NCI-H187 treated with DMSO at 0.1 percent for 48 hours (cell line): ENCODE results near the gene UBR3.
"Not testable (repeated sequence)": the region's sequence is repeated elsewhere in the genome, so short reads cannot be mapped to it uniquely, and the experiment has no call there.

ENCODE experiments used
- DNase-seq: peaks from one replicate; lab custom pipeline; 2025; lab: John Stamatoyannopoulos, UW

The UBR3 gene

DNA sequence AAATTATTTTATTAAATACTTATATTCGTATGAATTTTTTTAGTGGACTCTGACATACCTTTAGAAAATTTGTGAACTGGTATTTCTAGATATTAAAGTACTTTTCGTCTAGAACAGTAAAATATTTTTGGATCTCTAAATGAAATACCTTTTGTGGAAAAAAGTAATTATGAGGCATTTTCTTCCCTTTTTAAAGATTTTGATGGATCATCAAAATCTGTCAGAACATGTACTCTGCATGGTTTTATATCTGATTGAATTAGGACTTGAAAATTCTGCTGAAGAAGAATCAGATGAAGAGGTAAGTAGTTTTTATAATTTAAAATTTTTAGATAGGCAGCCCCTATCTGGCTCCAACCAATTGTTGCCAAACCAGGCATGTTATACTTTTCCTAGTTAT is 118.8 kb downstream of the UBR3 start:
- DNase-seq: no peak

DNA sequence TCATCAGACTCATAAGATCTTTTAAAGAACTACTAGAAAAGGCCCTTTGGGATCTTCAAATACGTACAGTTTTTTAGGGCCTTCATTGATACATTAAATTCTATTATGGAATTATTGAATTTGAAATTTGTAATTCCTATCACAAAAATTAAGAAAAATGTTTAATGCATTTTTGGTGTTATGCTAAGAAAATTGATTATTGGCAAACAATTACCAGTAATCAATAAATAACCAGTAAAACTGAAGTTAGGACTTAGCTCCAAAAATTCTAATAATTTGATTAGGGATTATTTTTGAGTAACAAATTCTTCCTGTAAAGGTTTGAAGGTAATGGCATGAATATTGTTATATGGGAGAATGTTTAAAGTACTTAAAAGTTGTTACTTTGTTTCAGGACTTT is 119.3 kb downstream of the UBR3 start:
- DNase-seq: no peak

DNA sequence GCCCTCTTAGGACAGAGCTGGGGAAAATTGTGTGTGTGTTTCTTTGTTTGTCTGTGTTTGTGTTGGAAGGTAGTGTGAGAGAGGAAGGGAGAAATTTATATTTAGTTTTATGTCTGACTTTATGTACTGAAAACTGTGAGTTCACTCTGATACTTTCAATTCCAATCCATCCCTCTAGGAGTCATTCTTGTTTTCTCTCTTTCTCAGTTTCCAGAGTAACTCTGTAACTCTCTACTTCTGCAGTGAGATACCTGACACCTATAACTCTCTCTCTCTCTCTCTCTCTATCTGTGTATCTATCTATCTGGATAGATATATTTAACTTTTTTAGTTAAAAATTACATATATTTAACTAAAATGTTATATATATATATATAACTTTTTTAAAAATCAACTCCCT is 128.7 kb downstream of the UBR3 start:
- no peak for DNase-seq

DNA sequence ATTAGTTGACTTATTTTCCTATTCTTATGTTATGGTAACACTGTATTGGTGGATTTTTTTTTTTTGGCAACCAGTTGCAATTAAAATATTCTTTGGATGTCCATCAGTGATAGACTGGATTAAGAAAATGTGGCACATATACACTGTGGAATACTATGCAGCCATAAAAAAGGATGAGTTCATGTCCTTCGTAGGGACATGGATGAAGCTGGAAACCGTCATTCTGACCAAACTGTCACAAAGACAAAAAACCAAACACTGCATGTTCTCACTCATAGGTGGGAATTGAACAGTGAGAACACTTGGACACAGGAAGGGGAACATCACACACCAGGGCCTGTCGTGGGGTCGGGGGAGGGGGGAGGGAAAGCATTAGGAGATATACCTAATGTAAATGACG is 130.0 kb downstream of the UBR3 start:
- DNase-seq: not testable (repeated sequence)

DNA sequence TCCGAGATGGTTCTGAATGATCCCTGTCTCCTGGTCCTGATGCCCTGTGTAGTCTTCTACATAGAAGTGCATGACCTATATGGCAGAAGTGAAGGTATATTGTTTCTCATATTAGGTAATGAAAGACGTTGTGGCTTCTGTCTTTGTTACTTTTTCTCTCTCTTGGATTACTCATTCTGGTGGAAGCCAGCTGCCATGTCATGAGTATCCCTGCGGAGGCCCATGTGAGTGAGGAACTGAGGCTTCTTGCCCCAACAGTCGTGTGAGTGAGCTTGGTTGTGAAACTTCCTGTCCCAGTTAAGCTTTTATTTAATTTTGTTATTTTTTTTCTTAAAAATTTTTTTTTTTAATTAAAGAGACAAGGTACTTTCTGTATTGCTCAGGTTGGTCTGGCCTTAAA is 134.7 kb downstream of the UBR3 start:
- DNase-seq: no peak

DNA sequence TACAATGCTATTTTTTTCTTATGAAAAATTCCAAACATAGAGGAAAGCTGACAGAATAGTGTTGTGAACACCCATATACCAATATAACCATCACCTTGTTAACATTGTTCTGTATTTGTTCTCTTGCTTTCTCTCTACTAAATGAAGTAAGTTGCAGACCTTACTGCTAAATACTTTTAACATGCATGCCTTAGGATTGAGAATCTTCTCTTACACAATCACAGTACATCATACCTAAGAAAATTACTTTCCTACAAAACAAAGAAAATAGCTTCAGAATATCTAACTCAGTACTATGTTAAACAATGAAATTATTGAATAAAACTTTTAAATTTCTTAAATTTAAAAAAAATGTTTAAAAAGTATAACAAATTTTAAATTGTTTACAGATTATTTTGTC is 136.5 kb downstream of the UBR3 start:
- DNase-seq: no peak

DNA sequence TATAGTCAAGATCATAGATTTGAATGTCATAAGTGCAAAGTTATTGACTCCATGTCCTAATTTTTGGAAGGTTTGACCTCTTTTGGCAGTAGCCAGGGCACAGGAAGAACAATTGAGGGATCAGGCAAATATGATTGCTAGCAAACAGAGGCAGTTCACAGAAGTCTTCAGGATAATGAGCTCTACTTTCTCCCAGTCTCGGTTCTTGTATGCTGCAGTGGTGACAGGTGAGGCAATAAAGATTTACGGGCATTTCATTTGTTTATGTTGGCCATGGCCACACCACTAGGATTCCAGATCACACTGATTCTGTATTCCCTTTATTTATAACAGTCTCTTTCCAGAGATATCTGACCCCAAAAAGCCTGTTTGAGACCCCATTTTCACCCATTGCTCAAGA is 137.5 kb downstream of the UBR3 start:
- DNase-seq: no peak

DNA sequence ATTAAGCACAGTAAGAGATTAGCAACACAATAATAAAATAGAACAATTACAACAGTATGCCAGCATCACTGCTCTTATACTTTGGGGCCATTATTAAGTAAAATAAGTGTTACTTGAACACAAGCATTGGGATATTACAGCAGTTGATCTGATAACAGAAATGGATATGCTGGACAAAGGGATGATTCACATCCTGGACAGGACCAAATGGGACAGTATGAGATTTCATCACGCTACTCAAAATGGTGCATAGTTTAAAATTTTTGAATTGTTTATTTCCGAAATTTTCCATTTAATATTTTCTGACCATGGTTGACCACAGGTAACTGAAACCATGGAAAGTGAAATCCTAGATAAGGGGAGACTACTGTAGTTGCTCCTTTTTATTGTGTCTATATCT is 138.2 kb downstream of the UBR3 start:
- DNase-seq: no peak

DNA sequence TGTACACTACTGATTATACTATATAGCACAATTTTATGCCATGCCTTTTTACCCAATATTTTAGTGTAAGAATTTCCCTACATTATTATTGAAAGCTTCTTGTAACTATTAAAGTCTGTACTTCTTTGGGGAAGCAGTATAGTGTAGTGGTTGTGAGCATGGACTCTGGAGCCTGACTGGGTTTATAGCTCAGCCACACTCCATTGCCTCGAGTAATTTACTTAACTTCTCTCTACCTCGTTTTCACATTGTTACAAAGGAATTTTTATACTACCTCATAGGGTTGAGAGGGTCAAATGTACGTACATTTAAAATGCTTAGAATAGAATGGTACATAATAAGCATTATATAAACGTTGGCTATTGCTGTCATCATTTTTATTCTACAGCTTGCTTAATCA is 139.2 kb downstream of the UBR3 start:
- no peak for DNase-seq

DNA sequence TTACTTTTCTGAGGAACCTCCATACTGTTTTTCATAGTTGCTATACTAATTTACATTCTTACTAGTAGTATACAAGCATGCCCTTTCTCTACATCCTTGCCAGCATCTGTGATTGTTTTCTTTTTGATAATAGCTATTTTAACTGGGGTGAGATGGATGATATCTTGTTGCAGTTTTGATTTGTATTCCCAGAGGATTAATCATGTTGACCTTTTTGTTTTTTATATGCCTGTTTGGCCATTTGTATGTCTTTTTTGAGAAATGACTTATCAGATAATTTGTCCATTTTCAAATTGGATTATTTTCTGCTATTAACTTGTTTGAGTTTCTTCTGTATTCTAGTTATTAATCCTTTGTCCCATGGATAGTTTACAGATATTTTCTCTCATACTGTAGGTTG is 141.5 kb downstream of the UBR3 start:
- no peak for DNase-seq

DNA sequence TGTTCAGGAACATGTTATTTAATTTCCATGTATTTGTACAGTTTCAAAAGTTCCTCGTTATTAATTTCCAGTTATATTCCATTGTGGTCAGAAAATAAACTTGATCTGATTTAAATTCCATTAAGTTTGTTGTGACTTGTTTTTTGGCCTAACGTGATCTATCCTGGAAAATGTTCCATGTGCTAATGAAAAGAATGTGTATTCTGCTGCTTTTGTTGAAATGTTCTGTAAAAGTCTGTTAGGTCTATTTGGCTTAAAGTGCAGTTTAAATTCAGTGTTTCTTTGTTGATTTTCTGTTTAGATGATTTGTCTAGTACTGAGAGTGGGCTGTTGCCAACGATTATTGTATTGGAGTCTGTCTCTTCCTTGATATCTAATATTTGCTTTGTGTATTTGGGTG is 148.0 kb downstream of the UBR3 start:
- no peak for DNase-seq

DNA sequence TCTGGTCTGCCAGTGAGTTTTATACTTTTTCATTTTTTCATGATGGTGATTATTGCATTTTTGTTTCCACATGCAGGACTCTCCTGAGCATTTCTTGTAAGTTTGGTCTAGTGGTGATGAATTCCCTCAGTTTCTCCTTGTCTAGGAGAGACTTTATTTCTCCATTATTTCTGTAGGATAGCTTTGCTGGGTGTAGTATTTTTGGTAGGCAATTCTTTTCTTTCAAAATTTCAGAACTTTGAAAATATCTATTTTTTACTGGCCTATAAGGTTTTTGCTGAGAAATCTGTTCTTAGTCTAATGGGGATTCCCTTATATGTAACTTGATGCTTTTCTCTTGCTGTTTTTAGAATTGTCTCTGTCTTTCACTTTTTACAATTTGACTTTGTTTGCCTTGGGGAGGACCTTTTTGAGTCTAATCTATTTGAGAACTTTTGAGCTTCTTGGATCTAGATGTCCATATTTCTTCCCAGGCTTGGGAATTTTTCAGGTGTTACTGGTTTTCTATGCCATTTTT is 149.1 kb downstream of the UBR3 start:
- DNase-seq: no peak

DNA sequence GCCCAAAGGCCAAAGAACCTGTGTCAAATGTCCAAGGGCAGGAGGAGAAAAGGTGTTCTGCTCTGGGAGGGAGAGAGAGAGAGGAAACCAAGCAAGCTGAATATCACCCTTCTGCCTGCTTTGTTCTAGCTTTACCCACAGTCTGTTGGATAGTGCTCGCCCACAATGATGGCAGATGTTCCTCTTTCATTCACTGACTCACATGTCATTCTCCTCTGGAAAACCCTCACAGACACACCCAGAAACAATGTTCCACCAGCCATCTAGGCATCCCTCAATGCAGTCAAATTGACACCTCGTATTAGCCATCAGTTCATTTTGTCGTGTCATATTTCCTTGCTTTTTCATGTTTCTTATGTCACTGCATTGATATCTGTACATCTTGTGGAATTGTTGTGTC is 150.3 kb downstream of the UBR3 start:
- DNase-seq: no peak

DNA sequence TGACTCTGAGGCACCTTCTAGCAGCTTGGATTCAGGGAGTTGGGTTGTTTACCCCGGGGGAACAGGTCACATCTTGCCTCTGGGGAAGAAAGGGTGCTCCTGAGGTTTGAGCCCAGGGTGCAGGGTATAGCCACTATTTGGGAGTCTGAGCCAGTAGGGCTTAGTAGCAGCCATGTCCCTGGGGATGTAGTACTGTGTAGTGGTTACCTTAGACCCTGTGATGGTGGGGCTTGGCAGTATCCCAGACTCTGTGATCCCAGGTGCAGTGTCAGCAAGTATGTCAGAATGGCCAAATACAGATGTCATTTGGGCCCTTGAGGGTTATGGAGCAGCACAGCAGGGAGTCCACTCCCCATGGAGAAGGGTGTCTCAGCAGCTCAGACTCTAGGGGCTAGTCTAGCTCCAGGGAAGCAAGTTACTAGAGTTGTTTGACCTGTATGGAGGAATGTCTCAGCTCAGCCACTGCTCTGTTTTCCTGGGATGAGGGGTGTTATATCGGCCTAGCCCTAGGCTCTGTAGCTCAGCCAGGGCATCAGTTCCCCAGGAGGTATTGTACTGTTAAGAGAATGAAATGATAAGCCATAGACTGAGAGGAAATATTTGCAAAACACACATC is 151.3 kb downstream of the UBR3 start:
- no peak for DNase-seq

DNA sequence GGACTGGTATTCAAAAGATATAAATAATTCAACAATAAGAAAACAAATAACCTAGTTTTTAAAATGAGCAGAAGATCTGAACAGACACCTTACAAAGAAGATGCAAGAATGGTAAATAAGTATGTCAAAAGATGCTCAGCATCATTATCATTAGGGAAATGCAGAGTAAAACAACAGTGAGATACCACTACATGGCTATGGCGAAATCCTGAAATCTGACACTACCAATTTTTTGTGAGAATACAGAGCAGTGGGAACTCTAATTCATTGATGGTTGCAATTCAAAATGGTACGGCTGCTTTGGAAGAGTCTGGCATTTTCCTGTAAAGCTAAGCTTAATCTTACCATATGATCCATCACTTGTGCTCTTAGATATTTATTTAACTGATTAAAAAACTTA is 151.8 kb downstream of the UBR3 start:
- DNase-seq: no peak

DNA sequence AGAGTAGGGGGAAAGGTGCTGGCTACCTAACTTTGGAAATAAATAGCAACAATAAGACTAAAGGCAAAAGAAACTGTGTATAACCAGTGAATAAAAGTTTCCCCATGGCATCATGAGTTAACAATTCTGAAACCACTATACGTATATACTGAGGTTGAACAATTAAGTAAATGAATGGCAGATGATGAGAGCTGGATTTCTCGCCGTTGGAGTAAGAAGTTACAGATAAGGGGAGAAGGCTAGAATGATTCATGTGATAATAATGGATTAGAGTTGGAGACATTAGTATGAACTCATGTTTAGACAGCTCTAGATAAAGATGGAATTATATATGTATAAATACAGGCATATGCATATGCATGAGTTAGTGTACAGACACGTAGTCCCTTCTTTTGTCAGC is 152.7 kb downstream of the UBR3 start:
- no peak for DNase-seq

DNA sequence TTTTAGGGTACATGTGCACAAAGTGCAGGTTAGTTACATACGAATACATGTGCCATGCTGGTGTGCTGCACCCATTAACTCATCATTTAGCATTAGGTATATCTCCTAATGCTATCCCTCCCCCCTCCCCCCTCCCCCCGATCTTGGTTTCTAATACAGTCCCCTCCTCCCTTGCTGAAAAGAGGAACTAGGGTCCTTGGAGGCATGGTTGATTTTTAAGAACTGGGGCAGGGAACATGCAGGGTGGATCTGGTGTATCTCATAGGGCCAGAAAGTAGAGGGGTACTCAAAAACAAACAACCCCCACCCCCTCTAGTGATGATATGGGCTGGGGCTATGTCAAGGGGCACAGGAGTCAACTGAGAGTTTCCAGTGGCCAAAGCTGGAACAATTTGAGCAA is 153.4 kb downstream of the UBR3 start:
- DNase-seq: no peak

DNA sequence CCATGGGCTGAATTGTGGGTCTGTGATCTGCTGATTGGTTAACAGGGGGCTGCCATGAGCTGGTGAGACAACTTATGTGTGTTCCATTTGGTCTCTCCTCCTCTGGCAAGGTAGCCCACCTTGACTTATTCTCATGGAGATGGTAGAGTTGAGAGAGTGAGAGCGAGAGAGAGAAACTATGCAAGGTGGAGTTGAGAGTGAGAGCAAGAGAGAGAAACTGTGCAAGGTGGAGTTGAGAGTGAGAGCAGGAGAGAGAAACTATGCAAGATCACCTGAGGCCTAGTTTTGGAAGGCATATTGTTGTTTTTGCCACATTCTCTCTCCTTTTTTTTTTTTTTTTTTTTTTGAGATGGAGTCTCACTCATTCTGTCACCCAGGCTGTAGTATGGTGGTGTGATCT is 155.7 kb downstream of the UBR3 start:
- no peak for DNase-seq

DNA sequence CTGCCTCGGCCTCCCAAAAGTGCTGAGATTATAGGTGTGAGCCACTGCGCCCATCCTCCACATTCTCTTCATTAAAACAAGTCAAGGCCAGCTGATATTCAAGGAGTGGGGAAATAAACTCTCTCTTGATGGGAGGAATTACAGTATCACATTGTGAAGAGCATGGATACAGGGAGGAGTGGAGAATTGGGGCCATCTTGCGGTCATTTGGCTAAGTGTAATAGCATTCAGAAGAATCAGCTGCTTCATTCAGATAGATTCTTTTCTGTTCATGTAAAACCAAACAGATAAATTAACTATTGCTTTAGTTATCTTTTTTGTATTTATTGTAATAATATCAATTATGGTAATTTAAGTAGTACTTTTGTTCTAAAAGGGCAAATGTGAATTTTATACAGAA is 156.3 kb downstream of the UBR3 start:
- no peak for DNase-seq

DNA sequence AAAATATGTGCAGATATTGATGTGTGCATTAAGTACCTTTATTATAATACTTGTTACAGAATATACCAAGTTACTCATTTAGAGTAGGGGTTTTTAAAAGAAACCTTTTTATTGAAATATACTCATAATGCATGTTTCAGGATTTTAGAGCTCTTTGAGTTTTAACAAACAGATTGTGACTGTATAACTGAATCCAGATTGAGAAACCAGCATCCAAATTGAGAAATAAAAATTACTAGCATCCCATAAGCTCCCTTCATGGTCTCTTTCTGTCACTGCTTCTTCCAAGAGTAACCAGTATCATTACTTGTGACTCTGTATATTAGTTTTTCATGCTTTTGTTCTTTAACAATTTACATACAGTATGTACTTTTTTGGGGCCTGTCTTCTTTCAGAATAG is 156.9 kb downstream of the UBR3 start:
- DNase-seq: no peak

DNA sequence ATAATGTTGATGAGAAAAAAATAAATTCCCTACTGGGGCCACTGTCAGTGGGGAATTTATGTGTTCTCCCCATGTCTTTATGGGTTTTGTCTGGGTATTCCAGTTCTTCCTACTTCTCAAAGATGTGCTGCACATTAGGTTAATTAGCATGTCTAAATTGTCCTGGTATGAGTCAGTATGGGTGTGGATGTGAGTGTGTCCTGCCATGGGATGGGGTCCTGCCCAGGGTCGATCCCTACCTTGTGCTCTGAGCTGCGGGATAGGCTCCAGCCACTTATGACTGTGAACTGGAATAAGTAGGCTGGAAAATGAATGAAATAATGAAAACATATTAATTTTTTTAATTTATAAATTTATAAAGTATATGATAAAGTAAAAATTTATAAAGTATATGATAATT is 167.5 kb downstream of the UBR3 start:
- no peak for DNase-seq

DNA sequence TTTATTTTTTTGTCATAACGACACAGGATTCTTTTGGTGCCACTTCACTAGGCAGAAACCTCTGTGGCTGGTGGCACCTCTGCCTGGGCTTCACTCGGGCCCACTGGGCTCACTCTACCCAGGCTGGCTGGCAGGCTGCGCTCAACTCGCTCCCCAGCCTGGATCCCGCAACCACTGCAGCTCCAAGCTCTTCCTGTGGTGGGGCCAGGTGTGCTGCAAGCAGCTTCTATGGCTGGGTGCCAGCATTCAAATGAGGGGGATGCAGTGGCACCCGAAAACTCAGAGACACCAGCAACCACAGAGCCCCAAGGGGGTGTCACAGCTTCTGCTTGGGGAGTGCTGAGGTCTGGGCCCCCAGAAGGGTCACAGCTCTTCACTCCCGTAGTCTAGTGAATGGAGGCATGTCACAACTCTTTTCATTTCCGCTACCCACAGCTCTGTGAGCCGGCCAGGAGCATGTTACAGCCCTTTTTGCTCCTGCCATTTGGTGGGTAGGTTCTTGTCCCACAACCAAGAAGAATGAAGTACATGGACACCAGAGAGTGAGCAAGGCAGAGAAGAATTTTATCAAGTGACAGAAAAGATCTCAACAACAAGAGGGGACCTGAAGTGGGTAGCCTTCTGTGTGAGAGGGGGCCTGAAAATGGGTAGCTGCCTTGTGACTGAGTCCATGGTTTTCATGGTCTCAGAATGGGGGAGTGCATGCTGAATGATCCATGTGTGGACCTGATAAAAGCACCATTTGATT is 170.1 kb downstream of the UBR3 start:
- DNase-seq: no peak

DNA sequence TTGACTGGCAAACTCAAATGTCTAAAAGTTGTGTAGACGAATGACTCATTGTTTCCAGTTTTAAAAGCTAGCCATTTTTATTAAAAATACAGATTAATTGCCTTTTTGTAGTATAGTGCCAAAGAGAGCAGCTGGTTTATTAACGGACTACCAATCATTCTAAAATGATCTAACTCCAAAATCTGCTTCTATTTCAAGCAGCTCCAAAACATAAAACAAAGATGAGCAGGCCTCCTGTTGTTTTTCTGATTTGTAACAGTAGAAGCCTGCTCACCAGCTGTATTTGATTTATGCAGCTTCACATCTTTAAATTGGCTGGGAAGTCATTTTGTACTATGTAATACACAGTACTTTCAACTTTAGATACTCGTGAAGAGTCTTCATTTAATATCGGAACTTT is 171.8 kb downstream of the UBR3 start:
- DNase-seq: no peak

DNA sequence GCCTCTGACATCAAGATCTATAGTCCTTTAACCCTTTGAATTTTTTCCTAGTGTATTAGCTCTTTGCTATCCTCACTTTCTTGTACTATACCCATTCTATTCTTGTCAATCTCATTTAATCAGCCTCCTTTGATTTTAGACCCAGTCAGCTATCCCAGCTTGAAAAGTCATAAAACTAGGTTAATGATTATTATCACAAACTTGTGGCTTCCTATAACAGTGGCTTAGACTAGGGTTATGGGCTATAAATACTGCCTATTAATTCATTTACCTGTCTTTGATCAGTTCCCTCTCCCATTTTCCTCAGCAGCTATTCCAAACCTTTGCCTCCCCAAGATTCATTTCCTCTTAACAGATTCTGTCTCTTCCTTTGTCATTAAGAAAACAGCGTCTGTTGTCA is 174.8 kb downstream of the UBR3 start:
- no peak for DNase-seq
